Activated CD8-positive, alpha-beta T cell treated with anti-CD3 and anti-CD28 coated beads, Interleukin-2, amount 10 ng/mL, durations not matched to agents 7 days and 5 days (primary cell): ENCODE results near the gene MPO. TPM values are rescaled to one million over a fixed set of nuclear protein-coding genes. Genes with fewer than 3 reads are reported as not detected.
A peak's percentile ranks its signal among the peaks of the same experiment; 100 is the strongest.

Experiments used
- ATAC-seq: fragments of 150-1000 bp; cut with Tn5 transposase; one replicate; pipeline ENCODE4 v1.10.0; 2021; ENCODE audit warnings: moderate library complexity
- CTCF ChIA-PET: fragments of 350-600 bp; sonication (Branson Sonifier 250); formaldehyde crosslinking; loops from one replicate; lab custom pipeline; 2021; ENCODE audit warnings: antibody characterized with exemption; lab: Charles Lee
- POLR2A ChIA-PET: fragments of 350-600 bp; sonication (Branson Sonifier 250); formaldehyde crosslinking; loops from one replicate; lab custom pipeline; 2021; ENCODE audit warnings: antibody characterized with exemption; lab: Charles Lee
- DNase-seq: peaks from one replicate; pipeline ENCODE4 v3.0.0-alpha.2; 2020
- H3K27ac Mint-ChIP-seq: one replicate; pipeline ENCODE4 v1.8.0; 2021; ENCODE audit warnings: mild to moderate bottlenecking, mixed read lengths
- H3K27me3 Mint-ChIP-seq: one replicate; pipeline ENCODE4 v1.8.0; 2021; ENCODE audit warnings: low read depth, mixed read lengths
- H3K36me3 Mint-ChIP-seq: one replicate; pipeline ENCODE4 v1.8.0; 2021; ENCODE audit warnings: low read depth, mixed read lengths
- H3K4me1 Mint-ChIP-seq: one replicate; pipeline ENCODE4 v1.8.0; 2021; ENCODE audit warnings: low read depth, mixed read lengths
- H3K4me3 Mint-ChIP-seq: one replicate; pipeline ENCODE4 v1.8.0; 2021; ENCODE audit warnings: mild to moderate bottlenecking, mixed read lengths
- H3K9me3 Mint-ChIP-seq: one replicate; pipeline ENCODE4 v1.8.0; 2022; ENCODE audit warnings: mixed read lengths; ENCODE audit not compliant: insufficient read depth
- total RNA-seq, 2 experiments: library from RNA; stranded (reverse); gene quantifications; one replicate each; pipeline ENCODE4 v1.2.3, GENCODE V29; 2021

Gene MPO
- total RNA-seq, 2 experiments from 2014 or later: not detected

- POLR2A ChIA-PET: interaction anchor here (1.2 to 1.9 kb wide), 5 partner anchors 12 to 46 kb away, joined by 3 to 6 read pairs (median 4); no protein-coding TSS in a partner anchor
- peaks cover 6% of the 10 kb centered on the region for H3K36me3 Mint-ChIP-seq
- ATAC-seq (no peak), DNase-seq (no peak)
- H3K4me1 Mint-ChIP-seq: peaks cover 3% of the 10 kb centered on the region
- H3K9me3 Mint-ChIP-seq: no peaks in the 10 kb centered on the region
- CTCF ChIA-PET: interaction anchor here (2.0 to 3.6 kb wide), 4 partner anchors 11 to 141 kb away, joined by 6 to 39 read pairs (median 18); partner anchors contain the start of gene RNF43
- no peak overlapping the region for H3K27ac Mint-ChIP-seq
- no peaks in the 10 kb centered on the region for H3K27me3 Mint-ChIP-seq
- no peak overlapping the region for H3K4me3 Mint-ChIP-seq
These were observed 24.9 kb upstream of the MPO start for GRCh38 chr17:58305626-58306025.

GRCh38 chr17:58304750-58305486 lies 24.2 kb upstream of the MPO start:
- H3K27ac Mint-ChIP-seq: no peak overlapping the region
- peaks cover 3% of the 10 kb centered on the region for H3K27me3 Mint-ChIP-seq
- POLR2A ChIA-PET: interaction anchor here (0.6 to 1.9 kb wide), 10 partner anchors 11 to 312 kb away, joined by 3 to 6 read pairs (median 3); partner anchors contain the start of gene TSPOAP1

GRCh38 chr17:58303971-58304749 lies 23.4 kb upstream of the MPO start:
- Mint-ChIP-seq H3K27ac (no peak overlapping the region), H3K27me3 (peaks cover 8% of the 10 kb centered on the region), H3K4me1 (peaks cover 3% of the 10 kb centered on the region), H3K9me3 (no peaks in the 10 kb centered on the region), H3K4me3 (no peak overlapping the region), H3K36me3 (peaks cover 6% of the 10 kb centered on the region)
- CTCF ChIA-PET: interaction anchor here (0.6 to 3.6 kb wide), 32 partner anchors 8 to 182 kb away, joined by 3 to 39 read pairs (median 4); partner anchors contain the start of genes RNF43 and SUPT4H1
- peak; percentile 74 for DNase-seq
- peak; percentile 73 for ATAC-seq
- POLR2A ChIA-PET: interaction anchor here (0.6 to 1.9 kb wide), 10 partner anchors 12 to 311 kb away, joined by 3 to 6 read pairs (median 4); partner anchors contain the start of genes SUPT4H1 and TSPOAP1

More at GRCh38 chr17:58304750-58305486, 24.2 kb upstream of the MPO start:
- peaks cover 3% of the 10 kb centered on the region for H3K4me1 Mint-ChIP-seq
- no peak overlapping the region for H3K4me3 Mint-ChIP-seq
- ATAC-seq (no peak), DNase-seq (peak; percentile 15)
- peaks cover 6% of the 10 kb centered on the region for H3K36me3 Mint-ChIP-seq
- CTCF ChIA-PET: interaction anchor here (0.6 to 3.6 kb wide), 22 partner anchors 9 to 168 kb away, joined by 3 to 39 read pairs (median 6); partner anchors contain the start of genes RNF43 and SUPT4H1
- H3K9me3 Mint-ChIP-seq: no peaks in the 10 kb centered on the region

GRCh38 chr17:58302919-58303585 lies 22.3 kb upstream of the MPO start:
- POLR2A ChIA-PET: interaction anchor here (1.0 to 1.9 kb wide), 4 partner anchors 9 to 49 kb away, joined by 3 to 5 read pairs (median 4); partner anchors contain the start of gene SUPT4H1
- peaks cover 6% of the 10 kb centered on the region for H3K36me3 Mint-ChIP-seq
- DNase-seq (peak; percentile 13), ATAC-seq (no peak)
- H3K27me3 Mint-ChIP-seq: peaks cover 12% of the 10 kb centered on the region
- no peak overlapping the region for H3K27ac Mint-ChIP-seq
- no peaks in the 10 kb centered on the region for H3K9me3 Mint-ChIP-seq
- CTCF ChIA-PET: interaction anchor here (0.8 to 3.6 kb wide), 12 partner anchors 14 to 144 kb away, joined by 3 to 39 read pairs (median 8); partner anchors contain the start of gene RNF43
- H3K4me3 Mint-ChIP-seq: no peak overlapping the region
- peaks cover 3% of the 10 kb centered on the region for H3K4me1 Mint-ChIP-seq

- CTCF ChIA-PET: interaction anchor here (1.3 to 1.6 kb wide), 3 partner anchors 15 to 146 kb away, joined by 3 to 7 read pairs (median 4); partner anchors contain the start of gene RNF43
- ATAC-seq (no peak), DNase-seq (peak; percentile 10)
- Mint-ChIP-seq H3K4me1 (peaks cover 3% of the 10 kb centered on the region), H3K27me3 (peaks cover 14% of the 10 kb centered on the region), H3K4me3 (no peak overlapping the region), H3K9me3 (no peaks in the 10 kb centered on the region), H3K27ac (no peak overlapping the region), H3K36me3 (peaks cover 4% of the 10 kb centered on the region)
- POLR2A ChIA-PET: interaction anchor here (0.6 to 1.9 kb wide), 4 partner anchors 10 to 34 kb away, joined by 3 to 5 read pairs (median 3); no protein-coding TSS in a partner anchor
These were observed 21.6 kb upstream of the MPO start for GRCh38 chr17:58302171-58302918.

- H3K27ac Mint-ChIP-seq: no peak overlapping the region
- POLR2A ChIA-PET: interaction anchor here (0.6 to 1.5 kb wide), 4 partner anchors 16 to 50 kb away, joined by 3 read pairs; partner anchors contain the start of gene SUPT4H1
- DNase-seq: peak; percentile 18
- peaks cover 3% of the 10 kb centered on the region for H3K4me1 Mint-ChIP-seq
- H3K4me3 Mint-ChIP-seq: no peak overlapping the region
- ATAC-seq: no peak
- CTCF ChIA-PET: interaction anchor here (1.3 to 1.6 kb wide), 3 partner anchors 16 to 146 kb away, joined by 3 to 7 read pairs (median 4); partner anchors contain the start of gene RNF43
- peaks cover 14% of the 10 kb centered on the region for H3K27me3 Mint-ChIP-seq
- no peaks in the 10 kb centered on the region for H3K36me3 Mint-ChIP-seq
- H3K9me3 Mint-ChIP-seq: no peaks in the 10 kb centered on the region
These were observed 20.9 kb upstream of the MPO start for GRCh38 chr17:58301504-58302150.

- Mint-ChIP-seq H3K4me1 (peaks cover 3% of the 10 kb centered on the region), H3K9me3 (no peaks in the 10 kb centered on the region), H3K27ac (no peak overlapping the region), H3K36me3 (no peaks in the 10 kb centered on the region), H3K27me3 (peaks cover 19% of the 10 kb centered on the region), H3K4me3 (no peak overlapping the region)
- ChIA-PET CTCF (interaction anchor here (1.2 to 1.4 kb wide), 2 partner anchors 15 to 17 kb away, joined by 5 to 6 read pairs; no protein-coding TSS in a partner anchor), POLR2A (interaction anchor here (1.0 kb wide), 1 partner anchor 52 kb away, joined by 3 read pairs; the partner anchor contains the start of gene SUPT4H1)
- no peak for ATAC-seq
- peak; percentile 9 for DNase-seq
These were observed 19.6 kb upstream of the MPO start for GRCh38 chr17:58300336-58300735.

- POLR2A ChIA-PET: no interaction called here
- Mint-ChIP-seq H3K4me3 (no peak overlapping the region), H3K27me3 (peaks cover 33% of the 10 kb centered on the region), H3K9me3 (no peaks in the 10 kb centered on the region), H3K36me3 (no peaks in the 10 kb centered on the region), H3K4me1 (no peaks in the 10 kb centered on the region), H3K27ac (no peak overlapping the region)
- ATAC-seq (no peak), DNase-seq (no peak)
- CTCF ChIA-PET: interaction anchor here (0.7 to 1.3 kb wide), 3 partner anchors 10 to 51 kb away, joined by 3 to 5 read pairs (median 3); no protein-coding TSS in a partner anchor
These were observed 13.3 kb upstream of the MPO start for GRCh38 chr17:58294034-58294433.

GRCh38 chr17:58291246-58291645 lies 10.5 kb upstream of the MPO start:
- Mint-ChIP-seq H3K27me3 (peaks cover 23% of the 10 kb centered on the region), H3K36me3 (no peaks in the 10 kb centered on the region), H3K4me1 (no peaks in the 10 kb centered on the region), H3K9me3 (no peaks in the 10 kb centered on the region), H3K4me3 (no peak overlapping the region), H3K27ac (no peak overlapping the region)
- ChIA-PET CTCF (interaction anchor here (2.1 kb wide), 1 partner anchor 13 kb away, joined by 7 read pairs; no protein-coding TSS in a partner anchor), POLR2A (interaction anchor here (1.3 kb wide), 1 partner anchor 53 kb away, joined by 3 read pairs; no protein-coding TSS in a partner anchor)
- ATAC-seq (no peak), DNase-seq (no peak)

- H3K9me3 Mint-ChIP-seq: no peaks in the 10 kb centered on the region
These were observed 9.1 kb upstream of the MPO start for GRCh38 chr17:58289869-58290268.

More at GRCh38 chr17:58289869-58290268, 9.1 kb upstream of the MPO start:
- no peaks in the 10 kb centered on the region for H3K4me1 Mint-ChIP-seq
- H3K27me3 Mint-ChIP-seq: peaks cover 20% of the 10 kb centered on the region
- no peak overlapping the region for H3K4me3 Mint-ChIP-seq
- CTCF ChIA-PET: no interaction called here
- no peak for ATAC-seq
- DNase-seq: no peak
- POLR2A ChIA-PET: no interaction called here
- no peaks in the 10 kb centered on the region for H3K36me3 Mint-ChIP-seq
- no peak overlapping the region for H3K27ac Mint-ChIP-seq
